BLaER1 treated with 17β-estradiol and CSF1 and Interleukin-3, amounts not matched to agents 10 nM and 100 nM (cell line): ENCODE data around the gene PRKCA.

Experiments
- H3K27ac ChIP-seq, 11 experiments: shearing (Covaris generic); formaldehyde crosslinking; 2 replicates each; pipeline ENCODE4 v1.8.1; 2022
- H3K27me3 ChIP-seq, 11 experiments: shearing (Covaris generic); formaldehyde crosslinking; 2 replicates each; pipeline ENCODE4 v1.8.1; 2022
- H3K36me3 ChIP-seq, 11 experiments: shearing (Covaris generic); formaldehyde crosslinking; 2 replicates each; pipeline ENCODE4 v1.8.1; 2022
- H3K4me1 ChIP-seq, 10 experiments: shearing (Covaris generic); formaldehyde crosslinking; 2 replicates each; pipeline ENCODE4 v1.8.1; 2022
- H3K4me2 ChIP-seq, 11 experiments: shearing (Covaris generic); formaldehyde crosslinking; 2 replicates each; pipeline ENCODE4 v1.8.1; 2022
- H3K4me3 ChIP-seq, 10 experiments: shearing (Covaris generic); formaldehyde crosslinking; 2 replicates each; pipeline ENCODE4 v1.8.1; 2022
- H3K9ac ChIP-seq, 11 experiments: shearing (Covaris generic); formaldehyde crosslinking; 2 replicates each; pipeline ENCODE4 v1.8.1; 2022
- H3K9me3 ChIP-seq, 11 experiments: shearing (Covaris generic); formaldehyde crosslinking; replicated peaks in 1 of 11; 2 replicates each; pipeline ENCODE4 v1.8.1; 2022
- H4K20me1 ChIP-seq, 11 experiments: shearing (Covaris generic); formaldehyde crosslinking; 2 replicates each; pipeline ENCODE4 v1.8.1; 2022
- Cebpa-rat ChIP-seq, 11 experiments: shearing (Covaris generic); IDR thresholded peaks; 2 replicates each; pipeline ENCODE4 v1.8.1; 2022

The PRKCA gene

GRCh38 chr17:66462010-66462409 lies 159.6 kb downstream of the PRKCA start:
- TF ChIP-seq Cebpa-rat (IDR thresholded peaks at IDR 0.05): no peak
- Histone ChIP-seq H3K27ac (peak overlapping the region in 5 of 11 experiments; percentile 1 to 85 (median 51); a peak in 7 of 22 replicates), H3K27me3 (no peaks in the 10 kb centered on the region), H3K36me3 (peaks cover 0 to 23% (median 5%) of the 10 kb centered on the region in 11 experiments; a peak in 11 of 22 replicates), H4K20me1 (no peaks in the 10 kb centered on the region), H3K4me3 (no peak overlapping the region), H3K4me2 (peak overlapping the region in 5 of 11 experiments; percentile 20 to 92 (median 81); a peak in 8 of 22 replicates), H3K9ac (0 out of 22 replicates have a peak overlapping the region, but pooled peaks of 1 of the 11 experiments have one; percentile 8), H3K9me3 (peaks cover 9 to 32% (median 16%) of the 10 kb centered on the region in 11 experiments), H3K4me1 (peaks cover 0 to 90% (median 39%) of the 10 kb centered on the region in 10 experiments; a peak in 16 of 20 replicates)

GRCh38 chr17:66464921-66465320 lies 162.5 kb downstream of the PRKCA start:
- no peak for TF ChIP-seq Cebpa-rat (IDR thresholded peaks at IDR 0.05)
- Histone ChIP-seq H3K4me3 (no peak overlapping the region), H3K4me2 (peak overlapping the region in 2 of 11 experiments; percentile 86 to 92; a peak in 4 of 22 replicates), H3K27ac (no peak overlapping the region; a peak in 1 of 22 replicates), H3K9ac (no peak overlapping the region), H3K27me3 (no peaks in the 10 kb centered on the region), H3K9me3 (peaks cover 0 to 11% (median 0%) of the 10 kb centered on the region in 11 experiments; a peak in 2 of 22 replicates), H3K36me3 (no peaks in the 10 kb centered on the region), H4K20me1 (no peaks in the 10 kb centered on the region), H3K4me1 (peaks cover 18 to 97% (median 59%) of the 10 kb centered on the region in 10 experiments)

GRCh38 chr17:66465701-66466100 lies 163.3 kb downstream of the PRKCA start:
- H3K9ac ChIP-seq: no peak overlapping the region
- no peak for TF ChIP-seq Cebpa-rat (IDR thresholded peaks at IDR 0.05)
- H3K4me3 ChIP-seq: no peak overlapping the region
- peaks cover 25 to 97% (median 59%) of the 10 kb centered on the region in 10 experiments for H3K4me1 ChIP-seq
- H3K27me3 ChIP-seq: no peaks in the 10 kb centered on the region
- no peaks in the 10 kb centered on the region for H4K20me1 ChIP-seq
- peak overlapping the region in 2 of 11 experiments; percentile 71 to 80; a peak in 5 of 22 replicates for H3K27ac ChIP-seq
- no peaks in the 10 kb centered on the region for H3K36me3 ChIP-seq
- H3K9me3 ChIP-seq: peaks cover 0 to 4% (median 0%) of the 10 kb centered on the region in 11 experiments; a peak in 1 of 22 replicates
- peak overlapping the region in 7 of 11 experiments; percentile 29 to 94 (median 84); a peak in 13 of 22 replicates for H3K4me2 ChIP-seq

GRCh38 chr17:66466106-66466820 lies 163.8 kb downstream of the PRKCA start:
- TF ChIP-seq Cebpa-rat (IDR thresholded peaks at IDR 0.05): no peak
- Histone ChIP-seq H3K4me3 (no peak overlapping the region), H3K4me2 (peak overlapping the region in 8 of 11 experiments; percentile 21 to 94 (median 84); a peak in 15 of 22 replicates), H3K4me1 (peaks cover 31 to 97% (median 62%) of the 10 kb centered on the region in 10 experiments), H3K36me3 (no peaks in the 10 kb centered on the region), H3K27me3 (no peaks in the 10 kb centered on the region), H3K27ac (peak overlapping the region in 5 of 11 experiments; percentile 10 to 80 (median 79); a peak in 8 of 22 replicates), H3K9me3 (no peaks in the 10 kb centered on the region), H3K9ac (no peak overlapping the region; a peak in 1 of 22 replicates), H4K20me1 (no peaks in the 10 kb centered on the region)

GRCh38 chr17:66466840-66467367 lies 164.5 kb downstream of the PRKCA start:
- Histone ChIP-seq H3K9ac (no peak overlapping the region; a peak in 1 of 22 replicates), H3K4me3 (no peak overlapping the region), H3K9me3 (no peaks in the 10 kb centered on the region), H3K27ac (peak overlapping the region in 5 of 11 experiments; percentile 71 to 80 (median 79); a peak in 9 of 22 replicates), H3K27me3 (no peaks in the 10 kb centered on the region), H3K4me2 (peak overlapping the region in 7 of 11 experiments; percentile 76 to 94 (median 84); a peak in 13 of 22 replicates), H4K20me1 (no peaks in the 10 kb centered on the region), H3K36me3 (no peaks in the 10 kb centered on the region), H3K4me1 (peaks cover 38 to 97% (median 65%) of the 10 kb centered on the region in 10 experiments)
- no peak for TF ChIP-seq Cebpa-rat (IDR thresholded peaks at IDR 0.05)

GRCh38 chr17:66467766-66468165 lies 165.4 kb downstream of the PRKCA start:
- peak overlapping the region in 2 of 10 experiments; percentile 4 to 14; a peak in 3 of 20 replicates for H3K4me3 ChIP-seq
- peak overlapping the region in 8 of 11 experiments; percentile 23 to 80 (median 74); a peak in 11 of 22 replicates for H3K27ac ChIP-seq
- peak overlapping the region in 8 of 11 experiments; percentile 68 to 94 (median 84); a peak in 15 of 22 replicates for H3K4me2 ChIP-seq
- H3K9ac ChIP-seq: peak overlapping the region in 3 of 11 experiments; percentile 23 to 60 (median 56); a peak in 5 of 22 replicates
- no peak for TF ChIP-seq Cebpa-rat (IDR thresholded peaks at IDR 0.05)
- H4K20me1 ChIP-seq: no peaks in the 10 kb centered on the region
- no peaks in the 10 kb centered on the region for H3K9me3 ChIP-seq
- H3K27me3 ChIP-seq: no peaks in the 10 kb centered on the region
- H3K4me1 ChIP-seq: peaks cover 42 to 97% (median 70%) of the 10 kb centered on the region in 10 experiments
- no peaks in the 10 kb centered on the region for H3K36me3 ChIP-seq

- peak in 7 of 11 experiments; percentile 54 to 87 (median 76); a peak in 11 of 22 replicates for TF ChIP-seq Cebpa-rat (IDR thresholded peaks at IDR 0.05)
- Histone ChIP-seq H3K27ac (peak overlapping the region in 9 of 11 experiments; percentile 55 to 81 (median 77); a peak in 16 of 22 replicates), H3K9ac (peak overlapping the region in 9 of 11 experiments; percentile 1 to 63 (median 56); a peak in 12 of 22 replicates), H3K4me2 (peak overlapping the region; percentile 56 to 94 (median 79)), H3K4me3 (peak overlapping the region in 5 of 10 experiments; percentile 4 to 33 (median 19); a peak in 5 of 20 replicates), H3K27me3 (no peaks in the 10 kb centered on the region), H3K36me3 (no peaks in the 10 kb centered on the region), H3K9me3 (no peaks in the 10 kb centered on the region), H4K20me1 (no peaks in the 10 kb centered on the region), H3K4me1 (peaks cover 42 to 97% (median 70%) of the 10 kb centered on the region in 10 experiments)
These were observed 166.1 kb downstream of the PRKCA start for GRCh38 chr17:66468241-66469087.

GRCh38 chr17:66469088-66469442 lies 166.7 kb downstream of the PRKCA start:
- H3K4me3 ChIP-seq: peak overlapping the region in 4 of 10 experiments; percentile 10 to 33 (median 26); a peak in 3 of 20 replicates
- H3K9ac ChIP-seq: peak overlapping the region in 8 of 11 experiments; percentile 1 to 63 (median 48); a peak in 11 of 22 replicates
- H3K36me3 ChIP-seq: peaks cover 0 to 2% (median 0%) of the 10 kb centered on the region in 11 experiments; a peak in 2 of 22 replicates
- peak overlapping the region in 9 of 11 experiments; percentile 55 to 81 (median 77); a peak in 18 of 22 replicates for H3K27ac ChIP-seq
- no peaks in the 10 kb centered on the region for H3K9me3 ChIP-seq
- H3K4me1 ChIP-seq: peaks cover 42 to 97% (median 70%) of the 10 kb centered on the region in 10 experiments
- TF ChIP-seq Cebpa-rat (IDR thresholded peaks at IDR 0.05): no peak; a peak in 1 of 22 replicates
- H3K27me3 ChIP-seq: no peaks in the 10 kb centered on the region
- peak overlapping the region; percentile 56 to 92 (median 79) for H3K4me2 ChIP-seq
- H4K20me1 ChIP-seq: no peaks in the 10 kb centered on the region
